Stimulated activated CD4-positive, alpha-beta T cell treated with anti-CD3 and anti-CD28 coated beads, Interleukin-4, amount 100 ng/mL, for 48 hours (primary cell): ENCODE data around the gene P3R3URF.

Source experiments
- DNase-seq, 2 donors: peaks; one replicate each; pipeline ENCODE4 v3.0.0-alpha.2; 2020; ENCODE audit warnings: low read depth in 2 of 2

The P3R3URF gene

GRCh38 chr1:46193984-46194570 lies 17.8 kb upstream of the P3R3URF start:
- DNase-seq = no peak

GRCh38 chr1:46193285-46193684 lies 17.0 kb upstream of the P3R3URF start:
- DNase-seq = no peak

DNA sequence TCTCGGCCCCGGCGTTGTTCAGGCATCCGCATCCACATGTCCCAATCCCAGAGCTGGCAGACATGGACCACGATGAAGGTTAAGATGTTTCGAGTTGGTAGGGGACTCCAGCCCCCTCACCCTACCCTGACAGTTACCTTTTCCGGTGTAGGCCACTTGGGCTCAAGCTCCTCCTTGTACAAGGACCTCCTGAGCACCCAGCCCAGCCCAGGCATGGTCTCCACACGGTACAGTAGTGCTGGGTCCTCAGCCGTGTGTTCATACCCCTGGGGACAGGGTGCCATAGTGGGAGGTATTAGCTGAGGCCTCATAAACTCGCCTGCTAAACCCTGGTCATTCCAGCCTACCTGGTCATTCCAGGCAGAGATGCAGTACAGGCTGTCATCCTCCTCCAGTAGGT lies 15.9 kb upstream of the P3R3URF start:
- DNase-seq = no peak

GRCh38 chr1:46191033-46191701 lies 14.9 kb upstream of the P3R3URF start:
- DNase-seq = no peak

GRCh38 chr1:46190539-46190938 lies 14.3 kb upstream of the P3R3URF start:
- no peak for DNase-seq

GRCh38 chr1:46188295-46189030 lies 12.2 kb upstream of the P3R3URF start:
- no peak for DNase-seq

- DNase-seq = no peak
These were observed 11.0 kb upstream of the P3R3URF start for GRCh38 chr1:46187106-46187869.

DNA sequence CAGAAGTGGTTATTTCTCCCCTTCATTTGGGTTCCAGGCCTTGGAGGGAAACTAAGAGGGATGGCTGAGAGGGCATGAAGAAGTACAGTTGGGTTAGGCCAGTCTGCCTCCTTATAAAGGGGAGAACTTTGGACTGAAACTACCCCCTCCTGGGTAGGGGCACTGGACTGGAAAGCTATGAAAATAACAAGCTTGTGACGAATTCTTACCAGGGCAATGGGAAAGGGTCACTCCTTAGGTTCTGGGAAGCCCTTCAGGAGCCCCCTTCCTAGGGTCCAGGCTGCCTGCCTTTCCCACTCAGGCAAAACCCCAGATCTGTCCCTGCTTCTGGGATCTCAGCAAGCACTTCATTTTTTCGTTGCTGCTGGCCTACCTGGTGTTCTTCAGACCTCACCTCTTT lies 9.8 kb upstream of the P3R3URF start:
- DNase-seq = no peak

DNA sequence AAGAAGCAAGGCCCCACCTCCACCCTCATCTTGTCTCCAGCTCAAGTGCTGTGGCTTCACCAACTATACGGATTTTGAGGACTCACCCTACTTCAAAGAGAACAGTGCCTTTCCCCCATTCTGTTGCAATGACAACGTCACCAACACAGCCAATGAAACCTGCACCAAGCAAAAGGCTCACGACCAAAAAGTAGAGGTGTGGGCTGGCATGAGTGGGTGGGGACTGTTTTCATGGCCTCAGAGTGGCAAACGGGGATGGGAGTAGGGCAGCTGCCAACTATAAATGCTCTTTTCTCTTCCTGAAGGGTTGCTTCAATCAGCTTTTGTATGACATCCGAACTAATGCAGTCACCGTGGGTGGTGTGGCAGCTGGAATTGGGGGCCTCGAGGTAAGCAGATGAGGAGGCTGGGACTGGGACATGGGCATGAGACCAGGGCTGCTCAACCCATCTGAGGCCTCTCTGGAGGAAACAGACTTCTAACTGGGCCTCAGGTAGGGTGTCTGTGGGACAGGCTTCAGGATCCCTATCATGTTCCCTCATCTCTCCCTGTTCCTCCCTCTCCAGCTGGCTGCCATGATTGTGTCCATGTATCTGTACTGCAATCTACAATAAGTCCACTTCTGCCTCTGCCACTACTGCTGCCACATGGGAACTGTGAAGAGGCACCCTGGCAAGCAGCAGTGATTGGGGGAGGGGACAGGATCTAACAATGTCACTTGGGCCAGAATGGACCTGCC lies 8.8 kb upstream of the P3R3URF start:
- peak; percentile 40 to 67 for DNase-seq

GRCh38 chr1:46183926-46184557 lies 7.8 kb upstream of the P3R3URF start:
- no peak for DNase-seq

GRCh38 chr1:46183079-46183847 lies 7.0 kb upstream of the P3R3URF start:
- DNase-seq = no peak

- DNase-seq = no peak
These were observed 5.3 kb upstream of the P3R3URF start for GRCh38 chr1:46181343-46182260.

DNA sequence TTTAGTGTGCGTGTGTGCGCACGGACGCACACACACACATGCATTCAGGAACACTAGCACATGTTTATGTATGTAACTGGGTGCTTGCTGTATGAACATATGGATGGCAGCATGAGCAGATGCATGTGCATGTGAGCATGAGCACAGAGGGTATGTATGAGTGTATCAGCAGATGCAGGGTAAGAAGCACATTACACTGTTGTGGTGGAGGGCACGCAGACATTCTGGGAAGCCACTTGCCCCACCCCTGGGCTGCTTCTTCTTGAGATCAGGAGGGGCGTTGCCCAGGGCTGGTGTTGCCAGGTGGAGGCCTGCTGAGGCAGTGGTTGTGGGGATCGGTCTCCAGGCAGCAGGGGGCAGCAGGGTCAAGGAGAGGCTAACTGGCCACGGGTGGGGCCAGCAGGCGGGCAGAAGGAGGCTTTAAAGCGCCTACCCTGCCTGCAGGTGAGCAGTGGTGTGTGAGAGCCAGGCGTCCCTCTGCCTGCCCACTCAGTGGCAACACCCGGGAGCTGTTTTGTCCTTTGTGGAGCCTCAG lies 3.9 kb upstream of the P3R3URF start:
- DNase-seq = no peak

GRCh38 chr1:46179138-46180081 lies 3.1 kb upstream of the P3R3URF start:
- peak; percentile 38 to 50 for DNase-seq

- DNase-seq = no peak
These were observed 1.0 kb downstream of the P3R3URF start for GRCh38 chr1:46175243-46175642.

DNA sequence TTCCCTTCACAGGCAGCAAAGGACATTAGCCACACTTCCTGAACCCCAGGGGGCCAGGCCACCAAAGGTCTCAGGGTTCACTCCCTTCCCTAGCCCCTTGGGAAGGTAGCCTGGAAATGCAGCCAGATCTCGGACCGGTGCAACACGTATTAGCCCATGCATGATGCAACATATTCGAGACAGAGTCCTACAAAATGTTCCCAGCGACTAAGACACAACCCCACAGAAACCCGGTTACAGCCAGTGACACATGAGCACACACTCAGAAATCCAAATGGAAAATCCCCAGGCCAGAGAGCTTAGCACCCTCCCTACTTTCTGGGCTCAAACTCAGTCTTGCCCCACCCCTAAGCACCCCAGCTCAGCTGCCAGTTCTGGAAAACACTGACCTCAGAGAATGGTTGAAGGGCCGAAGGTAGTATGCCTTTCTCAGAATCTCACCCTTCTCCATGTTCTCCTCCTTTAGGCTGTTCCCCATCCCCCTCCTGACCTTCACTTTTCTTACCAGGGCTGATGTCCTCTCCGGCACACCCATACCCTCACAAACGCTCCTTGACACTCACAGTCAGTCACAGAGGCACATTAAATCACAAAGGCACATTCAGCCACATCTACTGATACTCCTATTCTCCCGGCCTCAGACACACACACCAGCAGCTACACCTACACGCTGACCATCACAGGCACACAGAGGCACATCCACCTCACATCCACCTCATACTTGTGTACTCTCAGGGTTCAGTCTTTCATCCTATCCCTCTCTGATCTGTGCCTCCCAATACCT lies 1.6 kb downstream of the P3R3URF start, which contains the start of gene TSPAN1:
Gene TSPAN1, plus strand, starts transcription at position 640 of the 784 bp plus-strand sequence. CDS start 6,021 bp downstream, outside the sequence.
- no peak for DNase-seq

DNA sequence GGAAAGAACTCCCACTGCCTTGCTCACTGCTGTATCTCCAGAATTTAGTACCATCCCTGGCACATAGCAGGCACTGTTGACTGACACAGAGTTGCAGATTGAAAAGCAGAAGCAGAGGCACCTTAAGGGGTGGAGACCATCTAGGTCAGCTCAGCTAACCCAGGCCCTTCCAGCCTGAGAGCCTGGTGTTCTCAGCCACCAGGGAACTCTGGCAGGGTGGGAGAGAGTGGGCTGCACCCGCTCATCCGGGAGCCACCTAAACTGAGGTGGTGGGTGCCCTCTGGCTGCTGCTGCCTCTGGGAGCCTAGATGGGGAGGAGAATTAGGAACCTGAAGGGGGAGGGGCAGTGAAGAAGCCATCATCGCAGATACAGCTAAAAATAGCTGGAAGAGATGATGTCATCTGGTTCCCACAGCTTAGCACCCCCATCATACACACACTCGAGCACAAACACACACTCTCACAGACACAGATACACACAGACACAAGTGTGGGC lies 2.9 kb downstream of the P3R3URF start:
- no peak for DNase-seq
